SH-SY5Y (cell line): ENCODE measurements around the gene TGIF2.

Experiments used
- GATA2 ChIP-seq: IDR thresholded peaks from 2 replicates; pipeline ENCODE4 v1.6.1; 2011; ENCODE audit warnings: mild to moderate bottlenecking, low read depth, low read length
- GATA3 ChIP-seq: IDR thresholded peaks from 2 replicates; pipeline ENCODE4 v1.6.1; 2011; ENCODE audit warnings: low read depth, mild to moderate bottlenecking, low read length, moderate library complexity

DNA sequence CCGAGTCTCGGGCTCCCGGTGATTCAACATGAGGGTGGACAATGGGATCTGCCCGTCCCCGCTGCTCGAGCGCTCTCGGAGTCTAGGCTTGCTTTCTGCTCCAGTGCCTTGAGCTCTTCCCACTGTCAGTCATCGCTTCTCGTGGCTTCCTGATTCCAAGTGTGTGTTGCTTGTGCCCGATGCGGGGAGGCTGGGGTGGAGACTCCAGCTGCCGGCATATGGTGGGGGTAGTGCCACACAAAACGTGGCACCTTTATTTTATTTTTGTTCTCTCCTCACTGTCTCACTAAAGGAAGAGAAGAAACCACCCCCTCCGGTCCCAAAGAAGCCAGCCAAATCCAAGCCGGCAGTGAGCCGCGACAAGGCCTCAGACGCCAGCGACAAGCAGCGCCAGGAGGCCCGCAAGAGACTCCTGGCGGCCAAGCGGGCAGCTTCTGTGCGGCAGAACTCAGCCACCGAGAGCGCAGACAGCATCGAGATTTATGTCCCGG lies 46.8 kb upstream of the TGIF2 start:
- no peak for TF ChIP-seq GATA3
- TF ChIP-seq GATA2: no peak
